Thoracic aorta (tissue), 2 donors: ENCODE measurements around the gene SHC4. TPM values are rescaled to one million over a fixed set of nuclear protein-coding genes. Genes with fewer than 3 reads are reported as not detected.
"Not testable (repeated sequence)": the region's sequence is repeated elsewhere in the genome, so short reads cannot be mapped to it uniquely, and the experiment has no call there.

Experiments
- ATAC-seq: fragments of 150-250 bp; one replicate; pipeline ENCODE4 v1.8.0; 2017; ENCODE audit warnings: low read depth; ENCODE audit not compliant: insufficient number of reproducible peaks, low FRiP score
- DNase-seq: peaks from one replicate; pipeline ENCODE4 v3.0.0-alpha.2; 2020; ENCODE audit warnings: low spot score
- H3K27ac ChIP-seq, 2 donors: fragments of 200-600 bp; sonication (generic); 1 replicate in 1 of 2; 2 replicates in 1 of 2; pipeline ENCODE4 v1.5.1; 2016; ENCODE audit warnings: mild to moderate bottlenecking in 2 of 2, moderate library complexity in 2 of 2
- H3K27me3 ChIP-seq: fragments of 200-600 bp; sonication (generic); replicated peaks from 2 replicates; pipeline ENCODE4 v1.6.0; 2016; ENCODE audit warnings: mild to moderate bottlenecking; ENCODE audit not compliant: insufficient read depth
- H3K36me3 ChIP-seq: fragments of 200-600 bp; sonication (generic); one replicate; pipeline ENCODE4 v1.5.1; 2016
- H3K4me1 ChIP-seq, 2 donors: fragments of 200-600 bp; sonication (generic); 1 replicate in 1 of 2; 2 replicates in 1 of 2; pipeline versions ENCODE4 v1.5.1 to v1.6.0; 2016; ENCODE audit warnings: low read depth in 2 of 2, mild to moderate bottlenecking in 1 of 2; ENCODE audit not compliant: control insufficient read depth in 1 of 2
- H3K4me3 ChIP-seq: fragments of 200-600 bp; sonication (generic); 2 replicates; pipeline ENCODE4 v1.5.1; 2016; ENCODE audit warnings: mild to moderate bottlenecking
- H3K9me3 ChIP-seq: fragments of 200-600 bp; sonication (generic); 2 replicates; pipeline ENCODE4 v1.5.1; 2016
- CTCF ChIP-seq: fragments of 200-600 bp; sonication (generic); IDR thresholded peaks from one replicate; pipeline ENCODE4 v1.5.1; 2019; ENCODE audit warnings: antibody characterized with exemption
- total RNA-seq, 2 donors: library from RNA; depleted of rRNA; stranded (reverse); fragments of >200 nt; gene quantifications; one replicate each; pipeline versions ENCODE4 v1.1.0 to v1.2.3, GENCODE V29; 2016

Gene SHC4
- total RNA-seq, 2 donors from 2014 or later, result 13.8 to 16.1 TPM

- Histone ChIP-seq H3K27ac (no peak overlapping the region), H3K36me3 (no peaks in the 10 kb centered on the region), H3K4me1 (no peaks in the 10 kb centered on the region), H3K9me3 (no peaks in the 10 kb centered on the region), H3K27me3 (no peaks in the 10 kb centered on the region), H3K4me3 (no peak overlapping the region)
- DNase-seq (no peak), ATAC-seq (no peak)
- TF ChIP-seq CTCF, result no peak
Measured at GRCh38 chr15:48796930-48797329, 166.8 kb downstream of the SHC4 start.

GRCh38 chr15:48796521-48796920 is 167.2 kb downstream of the SHC4 start:
- no peaks in the 10 kb centered on the region for H3K27me3 ChIP-seq
- H3K4me1 ChIP-seq, result no peaks in the 10 kb centered on the region
- DNase-seq, result no peak
- no peak overlapping the region for H3K27ac ChIP-seq
- no peak for TF ChIP-seq CTCF
- ATAC-seq, result no peak
- H3K36me3 ChIP-seq, result no peaks in the 10 kb centered on the region
- H3K9me3 ChIP-seq, result no peaks in the 10 kb centered on the region
- H3K4me3 ChIP-seq, result no peak overlapping the region

GRCh38 chr15:48795901-48796300 is 167.8 kb downstream of the SHC4 start:
- Histone ChIP-seq H3K27ac (no peak overlapping the region), H3K9me3 (no peaks in the 10 kb centered on the region), H3K4me3 (no peak overlapping the region), H3K4me1 (no peaks in the 10 kb centered on the region), H3K27me3 (no peaks in the 10 kb centered on the region), H3K36me3 (no peaks in the 10 kb centered on the region)
- no peak for DNase-seq
- no peak for TF ChIP-seq CTCF
- ATAC-seq, result no peak

- no peaks in the 10 kb centered on the region for H3K4me1 ChIP-seq
- DNase-seq (no peak), ATAC-seq (no peak)
- no peaks in the 10 kb centered on the region for H3K27me3 ChIP-seq
- H3K36me3 ChIP-seq, result no peaks in the 10 kb centered on the region
- no peaks in the 10 kb centered on the region for H3K9me3 ChIP-seq
- H3K27ac ChIP-seq, result no peak overlapping the region
- H3K4me3 ChIP-seq, result no peak overlapping the region
- no peak for TF ChIP-seq CTCF
Measured at GRCh38 chr15:48794697-48795134, 169.0 kb downstream of the SHC4 start.

GRCh38 chr15:48792408-48792807 is 171.3 kb downstream of the SHC4 start:
- TF ChIP-seq CTCF, result no peak
- no peak overlapping the region for H3K27ac ChIP-seq
- ATAC-seq, result no peak
- H3K4me1 ChIP-seq, result no peaks in the 10 kb centered on the region
- H3K4me3 ChIP-seq, result no peak overlapping the region
- no peaks in the 10 kb centered on the region for H3K9me3 ChIP-seq
- H3K27me3 ChIP-seq, result no peaks in the 10 kb centered on the region
- no peak for DNase-seq
- no peaks in the 10 kb centered on the region for H3K36me3 ChIP-seq

GRCh38 chr15:48790466-48791115 is 173.1 kb downstream of the SHC4 start:
- H3K9me3 ChIP-seq, H3K27ac ChIP-seq, H3K36me3 ChIP-seq, H3K27me3 ChIP-seq, H3K4me3 ChIP-seq, ATAC-seq, DNase-seq, H3K4me1 ChIP-seq: not testable (repeated sequence)
